H1 (cell line): ENCODE measurements around the gene KRT72. TPM values are rescaled to one million over a fixed set of nuclear protein-coding genes. Genes with fewer than 3 reads are reported as not detected.

Source experiments
- CHD7 ChIP-seq: fragments of 300-600 bp; sonication (generic); IDR thresholded peaks from 2 replicates; pipeline ENCODE4 v1.7.1; 2012; ENCODE audit warnings: low read length, moderate library complexity, mild to moderate bottlenecking, inconsistent platforms; ENCODE audit not compliant: insufficient replicate concordance
- polyA plus RNA-seq, 7 experiments: library from polyadenylated mRNA; depleted of rRNA in 3 of 7; stranded (reverse) in 5 of 7; unstranded in 2 of 7; fragments of >200 nt in 5 of 7; fragments of 200-250 nt in 2 of 7; gene quantifications; 1 replicate in 5 of 7; 2 replicates in 1 of 7; 4 replicates in 1 of 7; pipeline versions ENCODE4 v1.2.1 to v1.2.3, GENCODE V29; 2011 to 2013; ENCODE audit warnings: missing spikeins in 2 of 7, mixed read lengths in 2 of 7
- total RNA-seq: library from RNA; stranded (reverse); fragmentation: NEBNext Ultra II Directional; extraction: Animal tissue kit (Norgen Biotek cat#: 25700); gene quantifications from 2 replicates; pipeline ENCODE4 v1.2.1, GENCODE V29; 2021

The KRT72 gene
- total and polyA plus RNA-seq, 2 of the 8 experiments (the other 6 are each of a cell fraction or from before 2014, with no cell fraction given): not detected

GRCh38 chr12:52606096-52606495 is 4.8 kb upstream of the KRT72 start (continued):
- no peak for TF ChIP-seq CHD7
